ENCODE data around the gene VIL1. TPM values are rescaled to one million over a fixed set of nuclear protein-coding genes. Genes with fewer than 3 reads are reported as not detected.

Gene VIL1
- total RNA-seq, 1 donor from 2014 or later, result not detected

DNA sequence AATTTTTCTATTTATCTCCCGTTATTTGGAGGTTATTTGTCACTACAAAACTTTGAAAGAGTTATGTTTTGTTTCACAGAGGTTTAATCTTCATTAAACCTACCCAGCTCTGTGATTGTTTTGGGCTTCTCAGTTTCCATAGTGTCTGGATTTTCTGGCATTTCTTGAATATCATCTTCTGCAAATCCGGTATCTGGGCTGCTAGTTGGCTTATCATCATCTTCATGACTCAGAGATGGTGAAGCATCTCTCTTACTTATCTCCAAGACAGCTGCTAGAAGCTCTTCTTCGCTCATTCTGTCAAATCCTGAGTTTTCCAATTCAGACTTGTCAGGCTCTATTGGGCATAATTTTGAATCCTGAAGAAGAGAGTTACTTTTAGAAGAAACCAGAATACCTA, 55.6 kb downstream of the VIL1 start:
- Mint-ChIP-seq H3K4me3 (no peak overlapping the region), H3K4me1 (no peaks in the 10 kb centered on the region), H3K27ac (ENCODE audit: unreplicated experiment) (no peak overlapping the region), H3K27me3 (ENCODE audit: low read depth) (no peaks in the 10 kb centered on the region), H3K9me3 (no peaks in the 10 kb centered on the region), H3K36me3 (ENCODE audit: low read depth) (no peaks in the 10 kb centered on the region)
- TF ChIP-seq, protein P1, sequence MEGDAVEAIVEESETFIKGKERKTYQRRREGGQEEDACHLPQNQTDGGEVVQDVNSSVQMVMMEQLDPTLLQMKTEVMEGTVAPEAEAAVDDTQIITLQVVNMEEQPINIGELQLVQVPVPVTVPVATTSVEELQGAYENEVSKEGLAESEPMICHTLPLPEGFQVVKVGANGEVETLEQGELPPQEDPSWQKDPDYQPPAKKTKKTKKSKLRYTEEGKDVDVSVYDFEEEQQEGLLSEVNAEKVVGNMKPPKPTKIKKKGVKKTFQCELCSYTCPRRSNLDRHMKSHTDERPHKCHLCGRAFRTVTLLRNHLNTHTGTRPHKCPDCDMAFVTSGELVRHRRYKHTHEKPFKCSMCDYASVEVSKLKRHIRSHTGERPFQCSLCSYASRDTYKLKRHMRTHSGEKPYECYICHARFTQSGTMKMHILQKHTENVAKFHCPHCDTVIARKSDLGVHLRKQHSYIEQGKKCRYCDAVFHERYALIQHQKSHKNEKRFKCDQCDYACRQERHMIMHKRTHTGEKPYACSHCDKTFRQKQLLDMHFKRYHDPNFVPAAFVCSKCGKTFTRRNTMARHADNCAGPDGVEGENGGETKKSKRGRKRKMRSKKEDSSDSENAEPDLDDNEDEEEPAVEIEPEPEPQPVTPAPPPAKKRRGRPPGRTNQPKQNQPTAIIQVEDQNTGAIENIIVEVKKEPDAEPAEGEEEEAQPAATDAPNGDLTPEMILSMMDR (conservative IDR thresholded peaks at IDR 0.05), result no peak
- no peak for DNase-seq (ENCODE audit: low read depth, low spot score)

DNA sequence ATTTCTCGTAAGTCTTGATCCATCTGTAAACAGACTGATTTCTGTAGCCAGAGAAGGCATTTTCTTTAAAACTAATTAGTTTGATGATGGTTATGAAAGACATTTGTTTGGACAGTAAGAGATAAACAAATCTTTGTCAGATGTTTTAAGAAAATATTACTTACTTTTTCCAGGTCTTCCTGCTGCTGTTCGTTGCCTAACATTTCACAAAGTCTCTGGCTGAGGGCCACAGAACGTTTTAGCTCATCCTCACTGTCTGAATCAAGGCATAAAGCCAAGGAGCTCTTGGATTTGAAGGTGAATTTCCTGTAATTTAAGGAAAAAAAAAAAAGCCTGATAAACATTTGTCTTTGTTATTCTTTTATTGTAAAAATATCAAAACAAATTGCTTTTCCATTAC, 57.8 kb downstream of the VIL1 start:
- Mint-ChIP-seq H3K36me3 (ENCODE audit: low read depth) (peaks cover 2% of the 10 kb centered on the region), H3K27me3 (ENCODE audit: low read depth) (no peaks in the 10 kb centered on the region), H3K9me3 (no peaks in the 10 kb centered on the region), H3K4me1 (no peaks in the 10 kb centered on the region), H3K27ac (ENCODE audit: unreplicated experiment) (no peak overlapping the region), H3K4me3 (no peak overlapping the region)
- TF ChIP-seq, protein P1 (conservative IDR thresholded peaks at IDR 0.05), result no peak
- DNase-seq (ENCODE audit: low read depth, low spot score), result no peak

DNA sequence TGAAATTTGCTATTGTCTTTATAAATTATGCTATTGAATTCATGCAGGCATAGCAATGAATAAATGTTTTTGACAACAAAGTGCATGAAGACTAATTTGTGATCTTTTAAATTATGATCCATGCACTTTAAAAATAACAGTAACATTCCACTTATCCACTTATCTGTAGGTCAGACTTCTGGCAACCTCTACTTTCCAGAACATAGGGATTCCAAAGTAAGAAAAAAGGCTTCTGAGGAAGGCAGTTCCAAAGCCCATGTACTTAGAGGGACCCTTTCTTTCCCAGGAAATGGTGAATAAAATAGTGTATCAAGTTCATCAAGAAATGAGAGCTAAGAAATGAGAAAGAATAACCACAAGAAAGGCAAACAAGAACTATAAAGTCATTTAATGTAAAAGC, 58.3 kb downstream of the VIL1 start:
- H3K4me3 Mint-ChIP-seq, result no peak overlapping the region
- H3K27me3 Mint-ChIP-seq (ENCODE audit: low read depth), result no peaks in the 10 kb centered on the region
- H3K9me3 Mint-ChIP-seq, result no peaks in the 10 kb centered on the region
- H3K27ac Mint-ChIP-seq (ENCODE audit: unreplicated experiment), result no peak overlapping the region
- TF ChIP-seq, protein P1 (conservative IDR thresholded peaks at IDR 0.05), result no peak
- DNase-seq (ENCODE audit: low read depth, low spot score), result no peak
- no peaks in the 10 kb centered on the region for H3K4me1 Mint-ChIP-seq
- H3K36me3 Mint-ChIP-seq (ENCODE audit: low read depth), result peaks cover 2% of the 10 kb centered on the region

DNA sequence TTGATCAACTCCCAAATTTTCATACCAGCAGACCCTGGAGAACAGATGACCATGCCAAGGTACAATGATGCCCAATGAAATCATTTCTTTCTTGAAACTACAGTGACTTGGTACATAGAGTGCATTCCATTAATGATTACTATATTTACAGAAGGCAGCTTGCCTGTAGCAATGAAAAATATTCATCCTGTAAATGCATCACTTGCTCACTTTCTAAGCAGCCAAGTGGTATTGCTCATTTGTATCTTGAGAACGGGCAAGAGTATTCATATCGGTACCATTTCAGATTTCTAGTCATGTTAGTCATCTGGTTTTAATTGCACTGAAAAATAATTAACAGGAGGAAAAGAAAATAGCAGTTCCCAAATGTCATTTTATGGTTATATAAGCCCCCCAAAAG, 59.6 kb downstream of the VIL1 start:
- no peaks in the 10 kb centered on the region for H3K9me3 Mint-ChIP-seq
- H3K36me3 Mint-ChIP-seq (ENCODE audit: low read depth), result peaks cover 2% of the 10 kb centered on the region
- H3K4me3 Mint-ChIP-seq, result no peak overlapping the region
- no peak overlapping the region for H3K27ac Mint-ChIP-seq (ENCODE audit: unreplicated experiment)
- no peaks in the 10 kb centered on the region for H3K4me1 Mint-ChIP-seq
- no peak for DNase-seq (ENCODE audit: low read depth, low spot score)
- TF ChIP-seq, protein P1 (conservative IDR thresholded peaks at IDR 0.05), result no peak
- H3K27me3 Mint-ChIP-seq (ENCODE audit: low read depth), result no peaks in the 10 kb centered on the region

DNA sequence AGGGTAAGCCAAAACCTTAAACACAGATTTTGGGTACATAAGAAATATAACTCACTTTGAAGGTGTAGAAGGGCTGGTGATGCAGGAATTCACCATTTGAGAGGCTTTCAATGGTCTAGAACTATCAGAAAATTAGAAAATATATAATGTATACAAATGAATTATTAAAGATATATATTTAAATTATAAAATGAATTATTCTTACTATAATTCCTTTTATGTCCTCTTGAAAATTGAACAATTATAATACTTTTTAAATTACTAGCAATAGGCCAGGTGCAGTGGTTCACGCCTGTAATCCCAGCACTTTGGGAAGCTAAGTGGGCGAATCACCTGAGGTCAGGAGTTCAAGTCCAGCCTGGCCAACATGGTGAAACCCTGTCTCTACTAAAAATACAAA, 60.7 kb downstream of the VIL1 start:
- Mint-ChIP-seq H3K27me3 (ENCODE audit: low read depth) (no peaks in the 10 kb centered on the region), H3K4me1 (no peaks in the 10 kb centered on the region), H3K9me3 (no peaks in the 10 kb centered on the region), H3K27ac (ENCODE audit: unreplicated experiment) (no peak overlapping the region), H3K4me3 (no peak overlapping the region), H3K36me3 (ENCODE audit: low read depth) (peaks cover 2% of the 10 kb centered on the region)
- no peak for DNase-seq (ENCODE audit: low read depth, low spot score)
- TF ChIP-seq, protein P1 (conservative IDR thresholded peaks at IDR 0.05), result no peak

DNA sequence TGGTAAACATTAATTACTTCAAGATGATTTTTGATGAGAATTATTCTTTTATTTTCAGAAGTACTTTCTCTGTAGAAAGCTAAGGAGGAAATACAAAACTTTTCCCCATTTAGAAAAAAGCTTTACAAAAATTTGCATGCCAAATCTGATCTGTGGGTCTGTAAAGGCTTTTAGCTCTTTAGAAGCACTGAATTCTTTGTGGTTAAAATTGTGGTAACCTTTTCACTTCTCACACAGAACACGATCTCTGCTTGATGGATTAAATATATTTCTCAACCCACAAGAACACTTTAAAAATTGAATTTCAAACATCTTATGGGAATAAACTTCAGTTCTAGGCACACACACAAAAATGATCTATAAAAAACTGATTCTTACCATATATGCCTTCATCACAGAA, 63.7 kb downstream of the VIL1 start:
- H3K4me1 Mint-ChIP-seq, result no peaks in the 10 kb centered on the region
- TF ChIP-seq, protein P1 (conservative IDR thresholded peaks at IDR 0.05), result no peak
- no peaks in the 10 kb centered on the region for H3K9me3 Mint-ChIP-seq
- no peak for DNase-seq (ENCODE audit: low read depth, low spot score)
- peaks cover 2% of the 10 kb centered on the region for H3K36me3 Mint-ChIP-seq (ENCODE audit: low read depth)
- no peak overlapping the region for H3K27ac Mint-ChIP-seq (ENCODE audit: unreplicated experiment)
- H3K4me3 Mint-ChIP-seq, result no peak overlapping the region
- no peaks in the 10 kb centered on the region for H3K27me3 Mint-ChIP-seq (ENCODE audit: low read depth)

All from neural crest cell (in vitro differentiated cells).